ENCODE results near the gene PRSS36.

The PRSS36 gene

DNA sequence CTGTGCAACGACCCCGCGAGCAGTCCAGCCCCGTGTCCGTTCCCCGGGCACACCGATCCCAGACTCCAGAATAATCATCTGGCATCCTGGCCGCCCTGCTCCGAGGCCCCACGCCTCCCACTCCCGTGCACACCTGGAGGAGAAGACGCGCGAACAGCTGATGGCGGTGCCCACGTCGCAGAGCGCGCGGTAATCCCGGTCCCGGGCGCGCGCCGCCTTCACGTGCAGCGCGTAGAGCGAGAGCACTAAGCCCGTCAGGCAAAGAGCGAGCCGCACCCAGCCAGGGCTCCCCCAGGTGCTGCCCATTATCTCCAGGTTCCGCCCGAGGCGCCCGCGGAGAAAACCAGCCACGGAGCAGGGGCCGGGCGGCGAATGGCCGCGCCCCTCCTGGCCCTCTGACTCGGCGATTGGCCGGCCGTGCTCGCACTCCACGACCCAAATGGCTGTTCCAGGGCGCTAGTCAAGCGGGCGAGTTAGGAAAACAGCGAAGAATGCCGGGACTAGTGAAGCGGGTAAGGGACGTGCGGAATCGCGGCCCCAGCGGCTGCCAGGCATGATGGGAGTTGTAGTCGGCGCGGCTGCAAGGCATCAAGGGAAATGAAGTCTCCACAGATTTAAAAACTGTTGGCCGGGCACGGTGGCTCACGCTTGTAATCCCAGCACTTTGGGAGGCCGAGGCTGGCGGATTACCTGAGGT lies 55.3 kb downstream of the PRSS36 start, which contains the start of gene VKORC1:
Gene VKORC1 (minus strand): TSS at position 374 of the 697 bp plus-strand sequence. CDS start 68 bp downstream, at position 306.
- peak; percentile 95 for DNase-seq

DNA sequence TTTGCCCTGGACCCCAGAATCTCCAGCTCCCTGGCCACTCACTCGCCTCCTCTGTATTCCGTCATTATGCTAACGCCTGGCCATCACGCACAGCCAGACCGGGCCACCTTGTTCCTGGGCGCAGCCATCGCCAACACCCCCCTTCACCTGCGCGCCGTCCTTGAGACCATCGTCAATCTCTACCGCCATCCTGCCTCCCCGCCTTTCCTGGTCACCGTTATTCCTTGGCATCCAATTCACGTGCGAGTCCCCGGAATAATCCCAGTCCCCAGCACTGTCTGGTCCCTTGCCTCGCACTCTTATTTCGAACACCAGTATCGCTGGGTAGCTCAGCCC lies 55.8 kb downstream of the PRSS36 start:
- DNase-seq = peak; percentile 34

DNA sequence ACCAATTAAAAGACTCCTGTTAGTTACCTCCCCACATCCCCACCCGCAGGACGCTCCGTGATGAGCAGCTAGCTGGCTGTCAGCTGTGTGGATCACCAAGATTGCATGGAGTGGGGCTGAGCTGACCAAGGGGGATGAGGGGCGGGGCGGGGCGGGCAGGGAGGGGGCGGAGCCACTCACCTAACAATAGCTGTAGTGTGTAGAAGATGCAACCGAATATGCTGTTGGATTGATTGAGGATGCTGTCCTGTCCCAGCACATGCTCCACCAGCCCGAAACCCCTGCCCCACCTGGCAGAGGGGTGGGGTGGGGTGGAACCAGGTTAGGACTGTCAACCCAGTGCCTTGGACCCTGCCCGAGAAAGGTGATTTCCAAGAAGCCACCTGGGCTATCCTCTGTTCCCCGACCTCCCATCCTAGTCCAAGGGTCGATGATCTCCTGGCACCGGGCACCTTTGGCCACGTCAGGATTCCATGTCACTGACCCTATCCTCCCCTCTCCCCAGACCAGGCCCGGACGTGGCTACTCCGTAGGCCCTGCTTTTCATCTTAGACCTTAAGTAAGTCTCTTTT lies 56.6 kb downstream of the PRSS36 start:
- DNase-seq = peak; percentile 57

- peak; percentile 18 for DNase-seq
Observed at GRCh38 chr16:31092330-31092729, 57.5 kb downstream of the PRSS36 start.

- no peak for DNase-seq
Observed at GRCh38 chr16:31090540-31090939, 59.3 kb downstream of the PRSS36 start.

- DNase-seq = no peak
Observed at GRCh38 chr16:31089199-31089598, 60.7 kb downstream of the PRSS36 start.

Measured in right hindlimb (tissue), 1 donor.